Sigmoid colon (tissue), 7 donors: ENCODE data around the gene MCC. TPM values are rescaled to one million over a fixed set of nuclear protein-coding genes. Genes with fewer than 3 reads are reported as not detected.

Source experiments
- DNase-seq: peaks from one replicate; pipeline ENCODE4 v3.0.0-alpha.2; 2019
- H3K27ac ChIP-seq, 4 donors: fragments of 200-600 bp; sonication (generic); one replicate each; pipeline ENCODE4 v1.5.1; 2016 to 2019; ENCODE audit warnings: mild to moderate bottlenecking in 1 of 4
- H3K27me3 ChIP-seq, 3 donors: fragments of 200-600 bp; sonication (generic); one replicate each; pipeline ENCODE4 v1.5.1; 2019; ENCODE audit warnings: mild to moderate bottlenecking in 1 of 3
- H3K36me3 ChIP-seq, 4 donors: fragments of 200-600 bp; sonication (generic); one replicate each; pipeline ENCODE4 v1.5.1; 2016 to 2019
- H3K4me1 ChIP-seq, 4 donors: fragments of 200-600 bp; sonication (generic); one replicate each; pipeline ENCODE4 v1.5.1; 2017 to 2019
- H3K4me3 ChIP-seq, 4 donors: fragments of 200-600 bp; sonication (generic); one replicate each; pipeline ENCODE4 v1.5.1; 2017 to 2019; ENCODE audit warnings: mild to moderate bottlenecking in 2 of 4, moderate library complexity in 1 of 4
- H3K9me3 ChIP-seq, 4 donors: fragments of 200-600 bp in 3 of 4; sonication (generic) in 3 of 4; one replicate each; pipeline versions ENCODE4 v1.5.1 to v1.6.1; 2013 to 2019
- EP300 ChIP-seq, 4 donors: sonication (generic); formaldehyde crosslinking; IDR thresholded peaks; one replicate each; pipeline ENCODE4 v1.6.1; 2017; ENCODE audit warnings: antibody characterized with exemption in 4 of 4
- POLR2A ChIP-seq, 2 donors: fragments of 450-650 bp; IDR thresholded peaks; one replicate each; pipeline ENCODE4 v1.6.1; 2016; ENCODE audit warnings: antibody characterized with exemption in 2 of 2, mild to moderate bottlenecking in 2 of 2, moderate library complexity in 2 of 2
- POLR2AphosphoS5 ChIP-seq, 4 donors: sonication (generic); formaldehyde crosslinking; IDR thresholded peaks; one replicate each; pipeline ENCODE4 v1.6.1; 2017; ENCODE audit warnings: antibody characterized with exemption in 4 of 4
- WGBS, 2 donors: extraction: QIAGEN DNeasy Blood & Tissue Kit; methylation state at CpG; one replicate each; pipeline ENCODE4 v1.1.7; 2013; 5-methylcytosine and 5-hydroxymethylcytosine counted together
- intact Hi-C: fragments of 100-400 bp; cut with DNase I; formaldehyde crosslinking; loops from one replicate; pipeline ENCODE4 v1.15.1; 2023
- polyA plus RNA-seq, 3 donors: library from polyadenylated mRNA; stranded (reverse); fragments of 200-250 nt; gene quantifications; one replicate each; pipeline ENCODE4 v1.2.3, GENCODE V29; 2013
- total RNA-seq, 4 donors: library from RNA; depleted of rRNA; stranded (reverse); fragments of >200 nt; gene quantifications; one replicate each; pipeline ENCODE4 v1.1.0, GENCODE V29; 2016
- TF ChIP-seq, protein P1 (sequence below), 4 experiments: fragments of 450-650 bp in 3 of 4; fragments of 200-600 bp in 1 of 4; IDR thresholded peaks; one replicate each; pipeline ENCODE4 v1.5.1; 2016 to 2019; ENCODE audit warnings: antibody characterized with exemption in 4 of 4, mild to moderate bottlenecking in 3 of 4, moderate library complexity in 2 of 4
- donor health status: healthy with polysubstance abuse.
- donor health status: Bipolar disorder and iron deficiency.
- donor health status: healthy.

MCC gene
- total and polyA plus RNA-seq, 7 donors = 0.69 to 14.0 (median 9.1) TPM

DNA sequence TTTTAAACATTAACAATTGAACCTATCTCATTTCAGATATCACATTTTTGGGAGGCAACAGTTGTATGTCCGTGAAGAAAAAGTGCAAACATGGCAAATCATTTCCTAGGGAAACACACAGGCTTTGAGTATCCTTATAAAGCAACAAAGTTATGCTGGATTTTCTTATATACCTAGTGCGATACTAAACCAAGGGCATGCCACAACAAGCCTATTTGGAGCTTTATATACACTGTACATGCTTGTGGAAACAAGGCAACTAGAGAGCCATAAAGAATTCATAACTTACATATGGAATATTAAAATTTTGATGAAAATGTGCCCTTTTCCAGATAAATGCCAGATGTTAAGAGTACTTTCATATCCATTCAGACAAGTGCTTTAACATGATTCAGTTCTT is 320.3 kb downstream of the MCC start:
- Histone ChIP-seq H3K4me1 (no peaks in the 10 kb centered on the region), H3K27me3 (no peaks in the 10 kb centered on the region), H3K9me3 (no peaks in the 10 kb centered on the region), H3K4me3 (no peak overlapping the region), H3K36me3 (no peaks in the 10 kb centered on the region), H3K27ac (no peak overlapping the region)
- intact Hi-C loops = no loop called here
- whole genome bisulfite sequencing, 2 donors = 86 to 93% methylated on average over 2 of the region's 2 CpGs
- no peak for TF ChIP-seq POLR2AphosphoS5 (IDR thresholded peaks at IDR 0.05)
- TF ChIP-seq, protein P1, sequence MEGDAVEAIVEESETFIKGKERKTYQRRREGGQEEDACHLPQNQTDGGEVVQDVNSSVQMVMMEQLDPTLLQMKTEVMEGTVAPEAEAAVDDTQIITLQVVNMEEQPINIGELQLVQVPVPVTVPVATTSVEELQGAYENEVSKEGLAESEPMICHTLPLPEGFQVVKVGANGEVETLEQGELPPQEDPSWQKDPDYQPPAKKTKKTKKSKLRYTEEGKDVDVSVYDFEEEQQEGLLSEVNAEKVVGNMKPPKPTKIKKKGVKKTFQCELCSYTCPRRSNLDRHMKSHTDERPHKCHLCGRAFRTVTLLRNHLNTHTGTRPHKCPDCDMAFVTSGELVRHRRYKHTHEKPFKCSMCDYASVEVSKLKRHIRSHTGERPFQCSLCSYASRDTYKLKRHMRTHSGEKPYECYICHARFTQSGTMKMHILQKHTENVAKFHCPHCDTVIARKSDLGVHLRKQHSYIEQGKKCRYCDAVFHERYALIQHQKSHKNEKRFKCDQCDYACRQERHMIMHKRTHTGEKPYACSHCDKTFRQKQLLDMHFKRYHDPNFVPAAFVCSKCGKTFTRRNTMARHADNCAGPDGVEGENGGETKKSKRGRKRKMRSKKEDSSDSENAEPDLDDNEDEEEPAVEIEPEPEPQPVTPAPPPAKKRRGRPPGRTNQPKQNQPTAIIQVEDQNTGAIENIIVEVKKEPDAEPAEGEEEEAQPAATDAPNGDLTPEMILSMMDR (IDR thresholded peaks at IDR 0.05) = no peak
- no peak for TF ChIP-seq EP300 (IDR thresholded peaks at IDR 0.05)
- TF ChIP-seq POLR2A (IDR thresholded peaks at IDR 0.05) = no peak
- DNase-seq = no peak

DNA sequence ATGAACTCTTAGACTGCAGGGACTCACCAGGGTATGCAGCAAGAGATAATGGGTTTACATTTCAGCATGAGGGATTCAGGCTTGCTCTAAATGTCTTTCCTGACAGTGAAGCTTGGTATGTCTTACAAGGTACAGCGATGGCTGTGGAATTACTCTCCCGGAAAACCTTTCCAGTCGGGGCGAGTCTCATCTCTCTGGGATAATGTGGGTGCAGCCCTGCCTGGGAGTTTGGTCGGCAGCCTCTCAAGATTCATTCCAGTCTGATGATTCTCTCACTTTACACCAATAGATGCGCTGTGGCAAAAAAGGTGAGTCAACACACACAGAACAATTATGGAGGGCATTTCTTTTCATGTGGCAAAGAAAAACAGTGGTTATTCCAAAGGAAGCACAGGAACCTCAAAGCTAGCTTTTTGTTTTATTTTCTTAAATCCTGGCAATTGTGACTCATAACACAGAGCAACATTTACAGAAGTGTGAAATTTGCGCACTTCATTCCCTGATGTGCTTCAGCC is 321.3 kb downstream of the MCC start:
- Histone ChIP-seq H3K4me3 (no peak overlapping the region), H3K9me3 (no peaks in the 10 kb centered on the region), H3K27me3 (no peaks in the 10 kb centered on the region), H3K36me3 (no peaks in the 10 kb centered on the region), H3K27ac (no peak overlapping the region), H3K4me1 (no peaks in the 10 kb centered on the region)
- TF ChIP-seq POLR2A (IDR thresholded peaks at IDR 0.05) (no peak), EP300 (IDR thresholded peaks at IDR 0.05) (no peak), POLR2AphosphoS5 (IDR thresholded peaks at IDR 0.05) (no peak)
- TF ChIP-seq, protein P1 (IDR thresholded peaks at IDR 0.05) = no peak
- no peak for DNase-seq
- intact Hi-C loops = no loop called here
- WGBS, 2 donors = 75 to 79% methylated on average over 7 of the region's 7 CpGs

DNA sequence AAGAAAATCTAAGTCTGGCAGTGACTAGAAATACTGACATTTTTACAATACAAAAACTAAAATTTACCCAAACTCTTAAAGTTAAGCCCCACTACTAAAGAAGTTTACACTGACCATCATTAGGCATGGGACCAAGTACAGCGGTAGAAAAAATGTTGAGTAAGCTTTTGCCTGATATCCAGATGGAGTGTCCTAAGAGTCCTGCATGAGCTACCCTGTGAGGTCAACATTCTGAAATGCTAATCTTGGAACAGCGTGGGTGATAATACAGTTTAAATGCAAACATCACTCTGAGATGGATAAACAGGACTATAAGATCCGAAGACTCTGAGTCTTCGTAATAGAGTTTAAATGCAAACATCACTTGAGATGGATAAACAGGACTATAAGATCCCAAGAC is 322.0 kb downstream of the MCC start:
- H3K36me3 ChIP-seq = no peaks in the 10 kb centered on the region
- WGBS, 2 donors = 78 to 89% methylated on average over 4 of the region's 4 CpGs
- intact Hi-C loops = no loop called here
- H3K9me3 ChIP-seq = no peaks in the 10 kb centered on the region
- no peaks in the 10 kb centered on the region for H3K27me3 ChIP-seq
- TF ChIP-seq, protein P1 (IDR thresholded peaks at IDR 0.05) = no peak
- no peak for TF ChIP-seq EP300 (IDR thresholded peaks at IDR 0.05)
- TF ChIP-seq POLR2AphosphoS5 (IDR thresholded peaks at IDR 0.05) = no peak
- TF ChIP-seq POLR2A (IDR thresholded peaks at IDR 0.05) = no peak
- no peaks in the 10 kb centered on the region for H3K4me1 ChIP-seq
- H3K4me3 ChIP-seq = no peak overlapping the region
- no peak overlapping the region for H3K27ac ChIP-seq
- DNase-seq = no peak

DNA sequence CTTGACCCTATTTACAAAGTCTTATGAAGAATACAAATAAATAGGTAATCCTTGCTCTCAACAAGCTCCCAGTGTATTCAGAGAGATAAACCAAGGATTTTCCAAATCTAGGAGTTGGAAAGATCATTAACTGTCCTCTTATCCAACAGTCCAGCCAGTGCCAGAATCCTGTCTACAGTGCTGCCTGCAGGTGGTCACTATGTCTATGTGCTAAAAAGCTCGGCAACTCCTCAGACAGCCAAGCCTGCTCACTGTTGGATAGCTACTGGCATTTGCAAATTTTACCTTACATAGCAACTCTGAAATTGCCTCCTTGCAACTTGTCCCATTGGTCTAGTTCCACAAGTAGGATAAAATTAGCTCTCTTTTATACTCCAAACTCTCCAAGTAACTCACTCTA is 324.2 kb downstream of the MCC start:
- H3K27me3 ChIP-seq = no peaks in the 10 kb centered on the region
- H3K27ac ChIP-seq = no peak overlapping the region
- no peaks in the 10 kb centered on the region for H3K4me1 ChIP-seq
- WGBS, 2 donors = 85 to 91% methylated on average over 1 of the region's 1 CpG
- no peaks in the 10 kb centered on the region for H3K36me3 ChIP-seq
- TF ChIP-seq POLR2A (IDR thresholded peaks at IDR 0.05) (no peak), EP300 (IDR thresholded peaks at IDR 0.05) (no peak), POLR2AphosphoS5 (IDR thresholded peaks at IDR 0.05) (no peak)
- TF ChIP-seq, protein P1 (IDR thresholded peaks at IDR 0.05) = no peak
- no peaks in the 10 kb centered on the region for H3K9me3 ChIP-seq
- no peak overlapping the region for H3K4me3 ChIP-seq
- DNase-seq = no peak
- intact Hi-C loops = no loop called here

DNA sequence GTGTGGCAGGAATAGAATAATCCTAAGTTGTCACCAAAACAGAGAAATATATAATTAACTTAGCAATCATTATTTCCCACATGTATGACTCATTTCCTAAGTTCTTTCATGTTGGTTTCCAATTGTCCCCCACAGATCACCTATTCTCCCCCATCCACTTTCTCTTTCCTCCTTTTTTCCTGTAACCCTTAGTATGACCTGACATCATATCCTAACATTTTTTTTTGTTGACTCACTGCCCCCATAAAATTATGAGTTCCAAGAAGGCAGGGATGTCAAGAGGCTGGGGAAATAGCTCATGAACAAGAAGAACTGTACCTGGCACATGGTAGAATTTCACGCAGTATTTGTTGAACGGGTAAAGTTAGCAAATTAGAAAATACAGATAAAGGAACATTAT is 324.9 kb downstream of the MCC start:
- Histone ChIP-seq H3K27ac (no peak overlapping the region), H3K4me3 (no peak overlapping the region), H3K27me3 (no peaks in the 10 kb centered on the region), H3K4me1 (no peaks in the 10 kb centered on the region), H3K36me3 (no peaks in the 10 kb centered on the region), H3K9me3 (no peaks in the 10 kb centered on the region)
- intact Hi-C loops = no loop called here
- TF ChIP-seq EP300 (IDR thresholded peaks at IDR 0.05) (no peak), POLR2AphosphoS5 (IDR thresholded peaks at IDR 0.05) (no peak), POLR2A (IDR thresholded peaks at IDR 0.05) (no peak)
- TF ChIP-seq, protein P1 (IDR thresholded peaks at IDR 0.05) = no peak
- WGBS, 2 donors = 91 to 92% methylated on average over 2 of the region's 2 CpGs
- DNase-seq = no peak
